Measurements from ENCODE around the gene CAMK2N1. TPM values are rescaled to one million over a fixed set of nuclear protein-coding genes. Genes with fewer than 3 reads are reported as not detected.

The CAMK2N1 gene
- 5.2 and 28.5 TPM in 2 replicates for total RNA-seq (ENCODE audit: low replicate concordance)

GRCh38 chr1:20485527-20486456, at the start of gene CAMK2N1:
TSS of gene CAMK2N1 (minus strand) at chr1:20486210. CDS start at chr1:20485379, 831 bp downstream.
- peak within 1 kb of the TSS; percentile 79 for H3K4me3 ChIP-seq (ENCODE audit: low read depth, low read length)
- peak; percentile 58 for DNase-seq (ENCODE audit: low read depth)
- no peak for TF ChIP-seq CTCF (IDR thresholded peaks at IDR 0.05; ENCODE audit: insufficient read depth, low read length)

GRCh38 chr1:20534659-20535417, 48.8 kb upstream of the CAMK2N1 start:
- DNase-seq (ENCODE audit: low read depth): no peak
- TF ChIP-seq CTCF (IDR thresholded peaks at IDR 0.05; ENCODE audit: insufficient read depth, low read length): no peak

GRCh38 chr1:20533635-20534034, 47.6 kb upstream of the CAMK2N1 start:
- H3K4me3 ChIP-seq (ENCODE audit: low read depth, low read length): no peak overlapping the region
- no peak for DNase-seq (ENCODE audit: low read depth)
- no peak for TF ChIP-seq CTCF (IDR thresholded peaks at IDR 0.05; ENCODE audit: insufficient read depth, low read length)

More at GRCh38 chr1:20534659-20535417, 48.8 kb upstream of the CAMK2N1 start:
- no peak overlapping the region for H3K4me3 ChIP-seq (ENCODE audit: low read depth, low read length)

- no peak overlapping the region for H3K4me3 ChIP-seq (ENCODE audit: low read depth, low read length)
- no peak for DNase-seq (ENCODE audit: low read depth)
- no peak for TF ChIP-seq CTCF (IDR thresholded peaks at IDR 0.05; ENCODE audit: insufficient read depth, low read length)
Measured at GRCh38 chr1:20530901-20531300, 44.9 kb upstream of the CAMK2N1 start.

GRCh38 chr1:20530306-20530705, 44.3 kb upstream of the CAMK2N1 start:
- no peak overlapping the region for H3K4me3 ChIP-seq (ENCODE audit: low read depth, low read length)
- TF ChIP-seq CTCF (IDR thresholded peaks at IDR 0.05; ENCODE audit: insufficient read depth, low read length): no peak
- no peak for DNase-seq (ENCODE audit: low read depth)

- DNase-seq (ENCODE audit: low read depth): no peak
- TF ChIP-seq CTCF (IDR thresholded peaks at IDR 0.05; ENCODE audit: insufficient read depth, low read length): no peak
- H3K4me3 ChIP-seq (ENCODE audit: low read depth, low read length): no peak overlapping the region
Measured at GRCh38 chr1:20528221-20528620, 42.2 kb upstream of the CAMK2N1 start.

All from fibroblast of the aortic adventitia (primary cell).